Renal cortex interstitium (tissue), 11 donors: ENCODE data around the gene RASGEF1C. TPM values are rescaled to one million over a fixed set of nuclear protein-coding genes. Genes with fewer than 3 reads are reported as not detected.

Source experiments
- DNase-seq, 11 donors: peaks; one replicate each; pipeline ENCODE4 v3.0.0-alpha.2; 2013; ENCODE audit warnings: low read depth in 9 of 11, low spot score in 4 of 11; ENCODE audit errors: extremely low read depth in 1 of 11
- polyA plus RNA-seq, 3 donors: library from polyadenylated mRNA; unstranded; fragments of 120-200 nt; gene quantifications; one replicate each; pipeline ENCODE4 v1.2.1, GENCODE V29; 2013; ENCODE audit not compliant: insufficient read length in 3 of 3

RASGEF1C gene
- polyA plus RNA-seq, 3 donors = 0.36 to 0.76 (median 0.57) TPM

DNA sequence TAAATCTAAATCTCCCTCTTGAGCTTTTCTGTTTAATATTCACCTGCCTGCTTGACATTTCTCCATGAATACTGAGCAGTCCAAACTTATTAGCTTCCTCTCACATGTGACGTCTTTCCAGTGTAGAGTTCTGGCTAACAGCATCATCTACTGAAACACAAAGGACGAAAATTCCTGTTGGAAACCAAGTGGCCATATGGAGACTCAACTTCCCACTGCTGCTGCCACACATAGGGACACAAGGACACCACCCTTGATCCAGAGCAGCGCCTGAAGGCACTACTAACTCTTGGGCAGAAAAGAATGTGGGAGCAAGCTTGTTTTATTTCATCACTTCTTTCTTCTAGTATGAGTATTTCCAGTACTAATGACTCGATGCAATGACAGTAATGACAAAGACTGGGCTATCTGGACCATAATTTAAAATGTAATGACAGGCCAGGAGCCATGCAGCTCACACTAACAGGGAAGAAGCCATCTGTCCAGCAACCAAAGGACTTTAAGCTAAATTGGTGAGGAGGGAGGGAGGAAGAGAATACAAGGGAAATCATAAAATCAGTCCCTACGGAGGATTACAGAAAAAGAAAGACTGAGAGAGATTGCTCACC lies 156.7 kb downstream of the RASGEF1C start:
- DNase-seq = no peak

Other genes starting within 250 kb of the RASGEF1C start
- 10 to 100 TPM; 66.5 to 70.2 (median 68.9) TPM for gene RNF130, start 137.5 kb downstream of the RASGEF1C start, polyA plus RNA-seq
- 10 to 100 TPM; 37.1 to 37.5 (median 37.3) TPM for gene MAPK9, start 82.9 kb upstream of the RASGEF1C start, polyA plus RNA-seq
- 1 to 10 TPM; 4.8 to 6.2 (median 5.3) TPM for gene GFPT2, start 144.1 kb upstream of the RASGEF1C start, polyA plus RNA-seq